ENCODE data around the gene PRUNE1.
A peak's percentile ranks its signal among the peaks of the same experiment; 100 is the strongest.

DNA sequence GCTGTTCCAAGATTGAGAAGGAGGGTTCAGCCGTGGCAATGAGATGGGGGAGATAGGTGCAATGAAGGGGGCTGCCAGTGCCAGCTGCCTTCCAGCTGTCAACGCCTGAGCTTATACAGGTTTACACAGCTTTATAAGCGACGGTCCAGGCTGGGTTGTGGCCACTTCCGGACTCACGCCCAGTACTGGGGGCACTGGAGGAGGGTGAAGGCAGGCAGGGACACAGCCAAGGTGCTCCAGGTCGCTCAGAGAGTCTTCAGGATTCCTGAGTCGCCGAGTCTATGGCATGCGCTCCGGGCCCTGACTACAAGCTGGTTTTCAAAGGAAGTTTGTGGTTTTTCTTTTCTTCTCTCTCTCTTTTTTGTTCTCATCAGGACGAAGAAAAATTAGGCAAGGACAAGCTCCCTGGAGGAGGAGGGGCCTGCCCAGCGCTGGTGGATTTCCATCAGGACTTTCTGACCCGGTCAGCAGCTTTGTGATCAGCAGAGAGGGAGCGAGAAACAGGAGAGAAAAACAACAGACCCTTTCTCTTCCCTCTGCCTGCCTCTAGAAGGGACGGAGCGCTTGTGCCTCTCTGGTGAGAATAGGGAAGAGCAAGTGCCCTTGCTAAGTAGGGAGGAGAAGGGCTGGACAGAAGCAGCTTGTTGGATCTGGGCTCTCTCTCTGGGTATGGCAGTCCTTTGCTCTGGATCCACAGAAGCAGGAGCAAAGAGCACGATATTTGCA, 1.8 kb upstream of the PRUNE1 start, which contains the start of gene MINDY1:
- TF ChIP-seq, protein P1, sequence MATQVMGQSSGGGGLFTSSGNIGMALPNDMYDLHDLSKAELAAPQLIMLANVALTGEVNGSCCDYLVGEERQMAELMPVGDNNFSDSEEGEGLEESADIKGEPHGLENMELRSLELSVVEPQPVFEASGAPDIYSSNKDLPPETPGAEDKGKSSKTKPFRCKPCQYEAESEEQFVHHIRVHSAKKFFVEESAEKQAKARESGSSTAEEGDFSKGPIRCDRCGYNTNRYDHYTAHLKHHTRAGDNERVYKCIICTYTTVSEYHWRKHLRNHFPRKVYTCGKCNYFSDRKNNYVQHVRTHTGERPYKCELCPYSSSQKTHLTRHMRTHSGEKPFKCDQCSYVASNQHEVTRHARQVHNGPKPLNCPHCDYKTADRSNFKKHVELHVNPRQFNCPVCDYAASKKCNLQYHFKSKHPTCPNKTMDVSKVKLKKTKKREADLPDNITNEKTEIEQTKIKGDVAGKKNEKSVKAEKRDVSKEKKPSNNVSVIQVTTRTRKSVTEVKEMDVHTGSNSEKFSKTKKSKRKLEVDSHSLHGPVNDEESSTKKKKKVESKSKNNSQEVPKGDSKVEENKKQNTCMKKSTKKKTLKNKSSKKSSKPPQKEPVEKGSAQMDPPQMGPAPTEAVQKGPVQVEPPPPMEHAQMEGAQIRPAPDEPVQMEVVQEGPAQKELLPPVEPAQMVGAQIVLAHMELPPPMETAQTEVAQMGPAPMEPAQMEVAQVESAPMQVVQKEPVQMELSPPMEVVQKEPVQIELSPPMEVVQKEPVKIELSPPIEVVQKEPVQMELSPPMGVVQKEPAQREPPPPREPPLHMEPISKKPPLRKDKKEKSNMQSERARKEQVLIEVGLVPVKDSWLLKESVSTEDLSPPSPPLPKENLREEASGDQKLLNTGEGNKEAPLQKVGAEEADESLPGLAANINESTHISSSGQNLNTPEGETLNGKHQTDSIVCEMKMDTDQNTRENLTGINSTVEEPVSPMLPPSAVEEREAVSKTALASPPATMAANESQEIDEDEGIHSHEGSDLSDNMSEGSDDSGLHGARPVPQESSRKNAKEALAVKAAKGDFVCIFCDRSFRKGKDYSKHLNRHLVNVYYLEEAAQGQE (IDR thresholded peaks at IDR 0.05; ENCODE audit: low read depth): no peak
- no peak for TF ChIP-seq YY1 (IDR thresholded peaks at IDR 0.05; ENCODE audit: low read depth)
- TF ChIP-seq, protein P2, sequence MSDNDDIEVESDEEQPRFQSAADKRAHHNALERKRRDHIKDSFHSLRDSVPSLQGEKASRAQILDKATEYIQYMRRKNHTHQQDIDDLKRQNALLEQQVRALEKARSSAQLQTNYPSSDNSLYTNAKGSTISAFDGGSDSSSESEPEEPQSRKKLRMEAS (IDR thresholded peaks at IDR 0.05): no peak
- TF ChIP-seq CREB1 (IDR thresholded peaks at IDR 0.05; ENCODE audit: low read depth): no peak
- TF ChIP-seq TAF1 (IDR thresholded peaks at IDR 0.05; ENCODE audit: low read depth): no peak
- no peak for TF ChIP-seq CEBPB (IDR thresholded peaks at IDR 0.05)
- no peak for TF ChIP-seq FOXM1 (IDR thresholded peaks at IDR 0.05; ENCODE audit: borderline replicate concordance, low read depth)
- TF ChIP-seq EP300 (IDR thresholded peaks at IDR 0.05; ENCODE audit: borderline replicate concordance): no peak
- TF ChIP-seq RAD21 (IDR thresholded peaks at IDR 0.05; ENCODE audit: low read depth): peak; percentile 46
- TF ChIP-seq NFIC (IDR thresholded peaks at IDR 0.05): no peak
- no peak for TF ChIP-seq TEAD4 (IDR thresholded peaks at IDR 0.05)
- no peak for TF ChIP-seq TCF12 (IDR thresholded peaks at IDR 0.05; ENCODE audit: low read depth)

All from Ishikawa (cell line).